ENCODE measurements around the gene CCDC106. TPM values are rescaled to one million over a fixed set of nuclear protein-coding genes. Genes with fewer than 3 reads are reported as not detected.

CCDC106 gene
- total RNA-seq, 2 experiments from 2014 or later: 29.0 to 30.1 TPM

GRCh38 chr19:55661826-55662225, 13.8 kb downstream of the CCDC106 start:
- Histone ChIP-seq H4K20me1 (ENCODE audit: insufficient read depth, low read length) (peaks cover 31% of the 10 kb centered on the region), H3K9me3 (ENCODE audit: low read length) (no peaks in the 10 kb centered on the region), H3K9me2 (ENCODE audit: insufficient read depth, low read length) (no peaks in the 10 kb centered on the region), H3K4me1 (ENCODE audit: insufficient read depth, low read length, poor library complexity, severe bottlenecking) (peaks cover 30% of the 10 kb centered on the region), H3K4me3 (ENCODE audit: low read depth, low read length, poor library complexity, severe bottlenecking) (no peak overlapping the region), H3K36me3 (ENCODE audit: insufficient read depth, low read length) (peaks cover 96% of the 10 kb centered on the region), H3K27ac (ENCODE audit: low read depth, low read length, poor library complexity, severe bottlenecking) (no peak overlapping the region), H3K4me2 (ENCODE audit: low read length) (no peak overlapping the region), H2AFZ (ENCODE audit: low read length) (no peak overlapping the region), H3K79me2 (ENCODE audit: insufficient read depth, low read depth, low read length) (peaks cover 68% of the 10 kb centered on the region)
- POLR2A ChIA-PET: no interaction called here
- 0 out of 2 replicates have a peak, but pooled peaks have one; percentile 20 for TF ChIP-seq CTCF (conservative IDR thresholded peaks at IDR 0.05; ENCODE audit: low read length)
- no peak for TF ChIP-seq EZH2phosphoT487 (IDR thresholded peaks at IDR 0.05; ENCODE audit: borderline replicate concordance, low read depth, low read length)
- CTCF ChIA-PET (ENCODE audit: unreplicated experiment): no interaction called here
- intact Hi-C loops (cut with micrococcal nuclease; ENCODE audit: unreplicated experiment): no loop called here
- no TSS peak for BruUV-seq (replicated peaks)
- DNase-seq (ENCODE audit: low spot score): no peak

GRCh38 chr19:55663846-55664536, 16.0 kb downstream of the CCDC106 start:
- intact Hi-C loops (cut with micrococcal nuclease; ENCODE audit: unreplicated experiment): no loop called here
- DNase-seq (ENCODE audit: low spot score): no peak
- BruUV-seq (replicated peaks): no TSS peak
- Histone ChIP-seq H3K4me3 (ENCODE audit: low read depth, low read length, poor library complexity, severe bottlenecking) (no peak overlapping the region), H3K4me1 (ENCODE audit: insufficient read depth, low read length, poor library complexity, severe bottlenecking) (peaks cover 8% of the 10 kb centered on the region), H3K9me3 (ENCODE audit: low read length) (no peaks in the 10 kb centered on the region), H3K79me2 (ENCODE audit: insufficient read depth, low read depth, low read length) (peaks cover 47% of the 10 kb centered on the region), H2AFZ (ENCODE audit: low read length) (no peak overlapping the region), H4K20me1 (ENCODE audit: insufficient read depth, low read length) (peaks cover 11% of the 10 kb centered on the region; the same call in 1 of the 2 replicates), H3K36me3 (ENCODE audit: insufficient read depth, low read length) (peaks cover 97% of the 10 kb centered on the region), H3K9me2 (ENCODE audit: insufficient read depth, low read length) (no peaks in the 10 kb centered on the region), H3K4me2 (ENCODE audit: low read length) (no peak overlapping the region), H3K27ac (ENCODE audit: low read depth, low read length, poor library complexity, severe bottlenecking) (no peak overlapping the region)
- POLR2A ChIA-PET: interaction anchor here (1.1 kb wide), 1 partner anchor 10 kb away, joined by 3 read pairs; no protein-coding TSS in a partner anchor
- CTCF ChIA-PET (ENCODE audit: unreplicated experiment): no interaction called here
- TF ChIP-seq EZH2phosphoT487 (IDR thresholded peaks at IDR 0.05; ENCODE audit: borderline replicate concordance, low read depth, low read length) (no peak), CTCF (conservative IDR thresholded peaks at IDR 0.05; ENCODE audit: low read length) (no peak)

- no peak for DNase-seq (ENCODE audit: low spot score)
- Histone ChIP-seq H2AFZ (ENCODE audit: low read length) (no peak overlapping the region), H3K4me2 (ENCODE audit: low read length) (no peak overlapping the region), H3K9me2 (ENCODE audit: insufficient read depth, low read length) (no peaks in the 10 kb centered on the region), H3K79me2 (ENCODE audit: insufficient read depth, low read depth, low read length) (peaks cover 28% of the 10 kb centered on the region; the same call in 1 of the 2 replicates), H3K36me3 (ENCODE audit: insufficient read depth, low read length) (peaks cover 97% of the 10 kb centered on the region), H3K27ac (ENCODE audit: low read depth, low read length, poor library complexity, severe bottlenecking) (no peak overlapping the region), H4K20me1 (ENCODE audit: insufficient read depth, low read length) (peaks cover 5% of the 10 kb centered on the region; the same call in 1 of the 2 replicates), H3K9me3 (ENCODE audit: low read length) (no peaks in the 10 kb centered on the region), H3K4me3 (ENCODE audit: low read depth, low read length, poor library complexity, severe bottlenecking) (no peak overlapping the region), H3K4me1 (ENCODE audit: insufficient read depth, low read length, poor library complexity, severe bottlenecking) (peaks cover 2% of the 10 kb centered on the region)
- ChIA-PET CTCF (ENCODE audit: unreplicated experiment) (no interaction called here), POLR2A (no interaction called here)
- intact Hi-C loops (cut with micrococcal nuclease; ENCODE audit: unreplicated experiment): no loop called here
- no TSS peak for BruUV-seq (replicated peaks)
- TF ChIP-seq CTCF (conservative IDR thresholded peaks at IDR 0.05; ENCODE audit: low read length) (no peak), EZH2phosphoT487 (IDR thresholded peaks at IDR 0.05; ENCODE audit: borderline replicate concordance, low read depth, low read length) (no peak)
Measured at GRCh38 chr19:55666343-55667005, 18.5 kb downstream of the CCDC106 start.

All from OCI-LY7 (cell line).